ENCODE data around the gene IQGAP2.
"Not testable (repeated sequence)": the region's sequence is repeated elsewhere in the genome, so short reads cannot be mapped to it uniquely, and the experiment has no call there.

IQGAP2 gene

DNA sequence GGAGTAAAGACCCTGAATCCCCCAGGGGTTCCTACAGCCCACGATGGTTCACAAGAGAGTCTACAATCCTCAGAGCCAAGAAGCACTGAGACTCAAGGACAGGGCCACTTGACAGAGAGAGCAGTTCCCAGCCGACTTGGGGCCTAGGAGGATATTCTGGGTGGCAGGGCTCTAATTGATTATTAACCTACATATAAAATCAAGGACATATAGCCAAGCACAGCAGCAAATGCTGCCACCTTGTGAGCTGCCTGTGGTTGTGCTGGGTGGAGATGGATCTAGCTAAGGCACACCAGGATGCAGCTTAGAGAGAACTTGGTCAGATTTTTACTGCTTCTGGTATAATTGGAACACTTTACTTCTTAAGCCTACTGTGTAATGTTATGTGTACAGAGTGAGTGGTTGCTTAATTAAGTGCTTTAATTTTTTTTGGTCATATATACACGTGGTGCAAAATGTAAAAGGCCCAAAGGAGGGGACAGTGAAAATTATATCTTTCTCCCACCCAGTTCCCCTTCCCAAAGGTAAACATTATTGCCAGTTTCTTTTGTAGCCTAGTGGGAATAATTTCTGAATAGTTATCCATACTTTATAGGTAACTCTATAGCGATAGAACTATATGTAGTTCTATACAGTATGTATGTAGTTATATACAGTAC lies 141.3 kb downstream of the IQGAP2 start:
- H3K27ac ChIP-seq = peak overlapping the region; percentile 42; the same call in 1 of the 2 replicates
- TF ChIP-seq, protein P1, sequence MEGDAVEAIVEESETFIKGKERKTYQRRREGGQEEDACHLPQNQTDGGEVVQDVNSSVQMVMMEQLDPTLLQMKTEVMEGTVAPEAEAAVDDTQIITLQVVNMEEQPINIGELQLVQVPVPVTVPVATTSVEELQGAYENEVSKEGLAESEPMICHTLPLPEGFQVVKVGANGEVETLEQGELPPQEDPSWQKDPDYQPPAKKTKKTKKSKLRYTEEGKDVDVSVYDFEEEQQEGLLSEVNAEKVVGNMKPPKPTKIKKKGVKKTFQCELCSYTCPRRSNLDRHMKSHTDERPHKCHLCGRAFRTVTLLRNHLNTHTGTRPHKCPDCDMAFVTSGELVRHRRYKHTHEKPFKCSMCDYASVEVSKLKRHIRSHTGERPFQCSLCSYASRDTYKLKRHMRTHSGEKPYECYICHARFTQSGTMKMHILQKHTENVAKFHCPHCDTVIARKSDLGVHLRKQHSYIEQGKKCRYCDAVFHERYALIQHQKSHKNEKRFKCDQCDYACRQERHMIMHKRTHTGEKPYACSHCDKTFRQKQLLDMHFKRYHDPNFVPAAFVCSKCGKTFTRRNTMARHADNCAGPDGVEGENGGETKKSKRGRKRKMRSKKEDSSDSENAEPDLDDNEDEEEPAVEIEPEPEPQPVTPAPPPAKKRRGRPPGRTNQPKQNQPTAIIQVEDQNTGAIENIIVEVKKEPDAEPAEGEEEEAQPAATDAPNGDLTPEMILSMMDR (conservative IDR thresholded peaks at IDR 0.05) = peak; percentile 81

DNA sequence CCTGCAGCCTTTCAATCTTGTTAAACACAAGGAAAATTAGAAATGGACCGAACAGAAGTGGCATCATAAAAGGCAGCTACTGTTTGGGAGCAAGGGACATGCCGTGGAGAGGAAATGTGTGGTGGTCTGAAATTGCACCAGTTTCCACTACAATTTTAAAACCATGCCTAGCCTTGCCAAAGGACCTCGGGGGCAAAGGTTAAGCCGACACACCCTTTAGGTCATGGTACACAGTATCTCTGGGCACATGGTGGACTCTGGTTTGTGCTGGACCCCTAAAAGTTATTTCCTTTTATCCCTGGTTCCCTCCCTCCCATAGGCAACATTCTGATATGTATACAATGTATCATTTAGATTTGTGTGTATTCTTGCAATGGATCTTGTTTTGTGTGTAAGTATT lies 142.1 kb downstream of the IQGAP2 start:
- TF ChIP-seq, protein P1 (conservative IDR thresholded peaks at IDR 0.05) = no peak

DNA sequence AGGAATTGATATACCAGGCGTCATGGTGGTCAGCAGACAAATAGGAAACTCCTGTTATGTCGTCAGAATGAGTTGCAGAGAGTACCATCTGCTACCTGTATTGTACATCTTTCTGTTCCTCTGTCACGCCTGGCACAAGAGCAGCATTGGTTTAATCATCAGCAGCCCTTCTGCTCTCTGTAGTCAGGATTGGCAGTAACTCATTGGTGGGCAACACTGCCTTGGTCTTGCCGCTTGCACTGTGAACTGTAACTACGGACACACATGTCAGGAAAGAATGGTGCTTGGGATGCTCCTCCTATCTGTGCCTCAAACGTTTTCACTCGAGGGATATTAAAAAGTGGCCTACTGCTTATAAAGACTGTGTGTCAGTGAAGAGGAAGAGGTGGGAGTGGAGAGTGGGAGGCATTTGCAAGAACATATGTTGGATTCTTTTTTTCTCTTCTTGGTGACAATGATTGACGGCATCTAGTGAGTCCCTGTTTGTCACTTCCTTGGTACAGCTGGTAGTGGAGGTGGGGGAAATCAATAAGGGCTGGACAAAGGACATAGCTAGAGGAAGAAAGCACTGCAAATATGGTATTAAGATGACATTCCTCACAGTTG lies 143.5 kb downstream of the IQGAP2 start:
- TF ChIP-seq, protein P1 (conservative IDR thresholded peaks at IDR 0.05) = no peak
- peak overlapping the region; percentile 71 for H3K27ac ChIP-seq

More for the DNA sequence above, 142.1 kb downstream of the IQGAP2 start:
- H3K27ac ChIP-seq = no peak overlapping the region

DNA sequence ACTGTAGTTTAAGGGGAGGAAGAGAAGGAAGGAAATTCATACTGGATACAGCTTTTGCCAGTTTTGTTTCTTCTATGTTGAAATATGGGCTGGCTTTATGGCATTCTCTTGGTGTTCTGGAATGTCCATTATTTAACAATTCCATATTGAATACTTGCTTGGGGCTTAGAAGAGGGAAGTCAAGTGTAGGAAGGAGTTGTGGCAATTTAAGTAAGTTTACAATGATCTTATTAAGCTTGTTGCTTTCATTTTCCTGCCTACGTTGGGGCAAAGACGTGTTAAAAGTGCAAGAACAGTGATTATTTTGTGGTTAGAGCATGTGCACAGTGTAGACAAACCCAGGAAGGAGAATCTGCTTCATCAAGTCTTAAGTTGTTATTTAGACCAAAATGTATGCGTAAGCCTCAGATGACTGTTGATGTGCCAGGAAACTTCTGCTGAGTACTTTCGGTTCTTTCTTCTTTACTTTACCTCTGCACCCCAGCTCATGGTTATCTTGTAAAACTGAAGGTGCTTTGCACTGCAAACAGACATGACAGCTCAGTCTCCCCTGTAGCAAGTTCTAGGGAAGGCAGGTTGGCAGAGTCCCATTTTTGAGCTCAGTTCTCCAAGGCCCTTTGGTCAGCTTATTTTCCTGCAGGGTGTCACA lies 144.3 kb downstream of the IQGAP2 start:
- TF ChIP-seq, protein P1 (conservative IDR thresholded peaks at IDR 0.05) = no peak
- peak overlapping the region; percentile 71 for H3K27ac ChIP-seq

DNA sequence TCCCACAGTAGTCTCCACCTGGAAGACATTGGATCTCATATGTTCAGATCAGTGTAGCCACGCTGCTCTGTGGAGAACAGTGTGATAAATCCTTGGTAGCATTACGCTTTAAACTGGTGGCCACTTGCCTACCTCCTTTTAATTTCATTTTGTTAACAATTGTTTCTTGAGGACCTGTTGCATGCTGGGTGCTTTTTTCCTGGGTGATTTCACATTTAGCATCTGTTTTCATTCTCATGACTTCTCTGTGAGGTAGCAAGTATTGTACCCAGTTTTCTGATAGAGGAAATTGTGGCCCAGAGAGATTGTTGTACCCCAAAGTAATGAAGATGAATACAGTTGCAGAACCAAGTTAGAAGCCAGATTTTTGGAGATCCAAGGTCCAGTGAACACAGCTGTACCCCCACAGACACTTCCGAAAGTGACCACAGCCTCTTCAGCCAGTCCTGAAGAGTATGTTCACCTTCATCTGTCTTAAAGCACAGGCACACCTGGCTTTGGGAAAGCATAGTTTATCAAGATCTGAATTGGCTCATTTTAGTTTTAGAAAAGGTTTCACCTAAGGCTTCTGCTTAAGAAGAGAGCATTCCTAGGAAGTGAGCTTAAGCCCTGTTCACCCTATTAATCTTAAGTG lies 144.9 kb downstream of the IQGAP2 start:
- H3K27ac ChIP-seq = peak overlapping the region; percentile 71
- TF ChIP-seq, protein P1 (conservative IDR thresholded peaks at IDR 0.05) = no peak

DNA sequence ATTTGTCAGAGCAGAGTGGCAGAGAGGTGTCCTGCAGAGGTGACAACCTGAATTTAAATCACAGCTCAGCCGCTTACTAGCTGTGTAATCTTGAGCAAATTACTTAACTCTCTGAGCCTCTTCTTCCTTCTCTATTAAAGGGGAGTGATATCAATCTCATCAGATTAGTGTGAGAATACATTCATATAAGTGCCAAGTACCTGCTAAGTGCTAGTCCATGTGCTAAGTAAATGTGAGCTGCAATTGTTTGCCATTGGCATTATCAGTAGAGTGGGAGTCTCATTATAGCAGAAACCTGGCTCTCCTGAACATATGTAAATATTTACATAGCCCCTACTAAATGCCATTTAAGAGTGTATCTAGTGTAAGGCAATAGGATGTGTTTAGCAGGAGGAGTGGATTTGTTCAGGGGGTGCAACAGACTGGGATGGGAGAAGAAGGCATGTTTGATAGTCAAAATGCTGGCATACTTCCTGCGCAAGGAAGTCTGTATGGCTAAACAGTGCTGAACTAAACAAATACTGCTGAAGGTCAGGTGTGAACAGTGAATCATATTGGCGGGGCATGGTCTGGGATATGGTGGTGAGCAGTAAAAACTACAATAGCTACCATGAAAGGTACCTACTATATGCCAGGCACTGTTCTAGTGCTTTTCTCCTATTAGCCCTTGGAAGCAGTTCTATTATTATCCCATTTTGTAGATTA lies 145.6 kb downstream of the IQGAP2 start:
- TF ChIP-seq, protein P1 (conservative IDR thresholded peaks at IDR 0.05) = no peak
- H3K27ac ChIP-seq = peak overlapping the region; percentile 71

DNA sequence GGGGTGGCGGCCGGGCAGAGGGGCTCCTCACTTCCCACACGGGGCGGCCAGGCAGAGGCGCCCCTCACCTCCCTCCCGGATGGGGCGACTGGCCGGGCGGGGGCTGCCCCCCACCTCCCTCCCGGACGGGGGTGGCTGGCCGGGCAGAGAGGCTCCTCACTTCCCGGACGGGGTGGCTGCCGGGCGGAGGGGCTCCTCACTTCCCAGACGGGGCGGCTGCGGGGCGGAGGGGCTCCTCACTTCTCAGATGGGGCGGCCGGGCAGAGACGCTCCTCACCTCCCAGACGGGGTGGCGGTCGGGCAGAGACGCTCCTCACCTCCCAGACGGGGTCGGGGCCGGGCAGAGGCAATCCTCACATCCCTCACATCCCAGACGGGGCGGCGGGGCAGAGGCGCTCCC lies 147.8 kb downstream of the IQGAP2 start:
- H3K27ac ChIP-seq = not testable (repeated sequence)

Measured in VCaP (cell line).